IgD-negative memory B cell (primary cell): ENCODE data around the gene TPPP. TPM values are rescaled to one million over a fixed set of nuclear protein-coding genes. Genes with fewer than 3 reads are reported as not detected.
A peak's percentile ranks its signal among the peaks of the same experiment; 100 is the strongest.
"Not testable (repeated sequence)": the region's sequence is repeated elsewhere in the genome, so short reads cannot be mapped to it uniquely, and the experiment has no call there.

Source experiments
- H3K27ac Mint-ChIP-seq, 3 donors: one replicate each; pipeline ENCODE4 v1.8.0; 2020 to 2022; ENCODE audit warnings: mild to moderate bottlenecking in 3 of 3, mixed read lengths in 3 of 3, moderate library complexity in 1 of 3
- H3K27me3 Mint-ChIP-seq: one replicate; pipeline ENCODE4 v1.8.0; 2021; ENCODE audit warnings: mixed read lengths
- H3K36me3 Mint-ChIP-seq: one replicate; pipeline ENCODE4 v1.8.0; 2020; ENCODE audit warnings: mild to moderate bottlenecking, mixed read lengths
- H3K4me1 Mint-ChIP-seq, 3 donors: one replicate each; pipeline ENCODE4 v1.8.0; 2020 to 2022; ENCODE audit warnings: mixed read lengths in 3 of 3, mild to moderate bottlenecking in 1 of 3
- H3K4me3 Mint-ChIP-seq, 4 donors: one replicate each; pipeline ENCODE4 v1.8.0; 2020 to 2022; ENCODE audit warnings: mild to moderate bottlenecking in 4 of 4, mixed read lengths in 4 of 4, moderate library complexity in 3 of 4
- H3K9me3 Mint-ChIP-seq, 3 donors: one replicate each; pipeline ENCODE4 v1.8.0; 2020 to 2021; ENCODE audit warnings: mixed read lengths in 3 of 3, mild to moderate bottlenecking in 1 of 3
- polyA plus RNA-seq: library from polyadenylated mRNA; unstranded; fragments of 300-500 nt; fragmentation: Illumina TruSeq; gene quantifications from one replicate; pipeline ENCODE4 v1.2.3, GENCODE V29; 2021

Gene TPPP
- not detected for polyA plus RNA-seq

- H3K9me3 Mint-ChIP-seq, H3K36me3 Mint-ChIP-seq, H3K27ac Mint-ChIP-seq, H3K27me3 Mint-ChIP-seq, H3K4me1 Mint-ChIP-seq: not testable (repeated sequence)
- peak within 1 kb of the TSS in 2 of 4 donors; percentile 57 to 76 for H3K4me3 Mint-ChIP-seq
These were observed at the start of gene TPPP for GRCh38 chr5:693271-694041. TSS of gene TPPP (minus strand) at chr5:693352. CDS start at chr5:678060, 15,292 bp downstream.

DNA sequence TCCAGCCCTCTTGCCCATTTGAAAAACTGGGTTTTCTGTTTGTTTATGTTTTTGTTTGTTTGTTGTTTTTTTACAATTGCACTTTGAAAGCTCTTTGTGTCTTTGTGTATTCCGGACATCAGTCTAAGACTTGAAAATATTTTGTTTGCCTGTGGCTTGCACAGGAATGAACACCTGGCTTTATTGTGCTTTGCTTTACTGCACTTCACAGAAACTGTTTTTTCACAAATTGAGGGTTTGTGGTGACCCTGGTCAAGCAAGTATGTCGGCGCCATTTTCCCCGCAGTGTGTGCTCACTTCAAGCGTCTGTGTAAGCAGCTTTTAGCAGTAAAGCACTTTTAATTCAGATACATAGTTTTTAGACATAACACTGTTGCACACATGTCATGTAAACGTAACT is 49.1 kb upstream of the TPPP start:
- not testable (repeated sequence) for H3K27me3 Mint-ChIP-seq, H3K9me3 Mint-ChIP-seq, H3K4me3 Mint-ChIP-seq, H3K27ac Mint-ChIP-seq, H3K36me3 Mint-ChIP-seq, H3K4me1 Mint-ChIP-seq

DNA sequence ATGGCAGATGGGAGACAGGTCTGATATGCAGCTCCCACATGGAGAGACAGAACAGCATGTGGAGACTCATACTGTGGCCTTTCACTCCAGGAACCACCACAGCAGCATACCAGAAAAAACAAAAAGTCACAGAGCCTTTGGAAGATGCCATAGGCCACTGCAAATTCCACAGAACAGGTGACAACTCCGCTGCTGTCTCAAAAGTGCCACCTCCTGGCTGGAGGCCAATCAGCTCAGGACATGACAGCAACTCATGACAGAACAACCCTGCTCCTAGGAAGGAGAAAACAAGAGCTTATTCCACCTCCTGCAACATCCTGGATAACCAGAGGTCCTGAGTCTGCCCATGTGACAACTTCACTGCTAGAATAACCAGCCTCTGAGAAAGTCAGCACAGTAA is 41.0 kb upstream of the TPPP start:
- H3K27me3 Mint-ChIP-seq: peaks cover 13% of the 10 kb centered on the region
- H3K36me3 Mint-ChIP-seq, H3K27ac Mint-ChIP-seq, H3K4me1 Mint-ChIP-seq, H3K9me3 Mint-ChIP-seq, H3K4me3 Mint-ChIP-seq: not testable (repeated sequence)

- H3K4me3 Mint-ChIP-seq, H3K36me3 Mint-ChIP-seq, H3K9me3 Mint-ChIP-seq, H3K4me1 Mint-ChIP-seq: not testable (repeated sequence)
- peak overlapping the region in 1 of 3 donors; percentile 28 for H3K27ac Mint-ChIP-seq
- peaks cover 12% of the 10 kb centered on the region for H3K27me3 Mint-ChIP-seq
These were observed 39.8 kb upstream of the TPPP start for GRCh38 chr5:732754-733454.

- not testable (repeated sequence) for H3K4me1 Mint-ChIP-seq, H3K27ac Mint-ChIP-seq, H3K36me3 Mint-ChIP-seq, H3K4me3 Mint-ChIP-seq, H3K9me3 Mint-ChIP-seq
- H3K27me3 Mint-ChIP-seq: peaks cover 12% of the 10 kb centered on the region
These were observed 36.1 kb upstream of the TPPP start for GRCh38 chr5:729225-729624.

DNA sequence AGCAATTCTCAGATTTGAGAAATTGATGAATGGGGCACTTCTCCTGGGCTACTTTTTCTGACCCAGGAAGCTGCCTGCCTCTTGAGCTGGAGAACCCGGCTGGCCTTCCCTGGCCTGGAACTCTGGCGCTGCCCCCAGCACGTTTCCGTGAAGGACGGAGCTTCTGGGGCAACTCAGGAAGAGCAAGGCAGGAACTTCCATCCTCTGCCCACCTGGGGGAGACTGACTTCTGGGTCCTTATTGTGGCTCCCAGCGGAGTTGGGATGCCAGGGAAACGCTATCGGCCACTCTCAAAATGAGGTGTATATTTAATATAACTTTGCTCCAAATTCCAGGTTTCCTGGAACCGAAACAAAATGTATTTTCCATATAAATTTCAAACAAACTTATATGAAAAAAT is 33.9 kb upstream of the TPPP start:
- not testable (repeated sequence) for H3K36me3 Mint-ChIP-seq, H3K4me1 Mint-ChIP-seq, H3K4me3 Mint-ChIP-seq, H3K27me3 Mint-ChIP-seq, H3K9me3 Mint-ChIP-seq, H3K27ac Mint-ChIP-seq

GRCh38 chr5:723865-724264 is 30.7 kb upstream of the TPPP start:
- not testable (repeated sequence) for H3K36me3 Mint-ChIP-seq, H3K4me3 Mint-ChIP-seq, H3K27ac Mint-ChIP-seq, H3K4me1 Mint-ChIP-seq, H3K27me3 Mint-ChIP-seq
- peaks cover 3 to 18% (median 7%) of the 10 kb centered on the region in 3 donors for H3K9me3 Mint-ChIP-seq

GRCh38 chr5:723309-723708 is 30.2 kb upstream of the TPPP start:
- H3K27ac Mint-ChIP-seq, H3K4me3 Mint-ChIP-seq, H3K4me1 Mint-ChIP-seq, H3K27me3 Mint-ChIP-seq, H3K36me3 Mint-ChIP-seq: not testable (repeated sequence)
- peaks cover 3 to 22% (median 11%) of the 10 kb centered on the region in 3 donors for H3K9me3 Mint-ChIP-seq

DNA sequence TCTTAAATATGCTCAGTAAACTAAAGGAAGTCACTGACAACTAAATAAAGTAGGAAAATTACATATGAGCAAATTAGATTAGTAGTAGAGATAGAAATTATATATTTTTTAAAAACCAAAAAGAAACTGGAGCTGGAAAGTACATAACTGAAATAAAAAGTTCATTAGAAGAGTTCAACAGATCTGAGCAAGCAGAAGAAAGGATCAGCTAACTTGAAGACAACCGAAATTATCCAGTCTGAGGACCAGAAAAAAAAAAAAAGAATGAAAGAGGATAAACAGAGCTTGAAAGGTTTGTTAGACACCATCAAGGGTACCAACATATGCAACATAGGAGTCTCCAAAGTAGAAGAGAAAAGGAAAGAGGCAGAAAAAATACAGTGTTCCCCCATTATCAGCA is 26.2 kb upstream of the TPPP start:
- H3K27ac Mint-ChIP-seq, H3K36me3 Mint-ChIP-seq, H3K4me3 Mint-ChIP-seq: not testable (repeated sequence)

GRCh38 chr5:717143-717542 is 24.0 kb upstream of the TPPP start:
- Mint-ChIP-seq H3K27me3 (peaks cover 9% of the 10 kb centered on the region), H3K27ac (no peak overlapping the region), H3K36me3 (no peaks in the 10 kb centered on the region), H3K9me3 (peaks cover 3 to 25% (median 15%) of the 10 kb centered on the region in 3 donors), H3K4me3 (no peak overlapping the region), H3K4me1 (peaks cover 0 to 2% (median 0%) of the 10 kb centered on the region in 3 donors)

More for the DNA sequence above, 26.2 kb upstream of the TPPP start:
- H3K9me3 Mint-ChIP-seq: peaks cover 3 to 25% (median 15%) of the 10 kb centered on the region in 3 donors
- not testable (repeated sequence) for H3K4me1 Mint-ChIP-seq, H3K27me3 Mint-ChIP-seq

GRCh38 chr5:716740-717139 is 23.6 kb upstream of the TPPP start:
- not testable (repeated sequence) for H3K4me1 Mint-ChIP-seq, H3K36me3 Mint-ChIP-seq, H3K27me3 Mint-ChIP-seq, H3K27ac Mint-ChIP-seq, H3K4me3 Mint-ChIP-seq
- H3K9me3 Mint-ChIP-seq: peaks cover 3 to 25% (median 15%) of the 10 kb centered on the region in 3 donors

- H3K4me1 Mint-ChIP-seq, H3K27me3 Mint-ChIP-seq, H3K4me3 Mint-ChIP-seq, H3K36me3 Mint-ChIP-seq, H3K27ac Mint-ChIP-seq: not testable (repeated sequence)
- H3K9me3 Mint-ChIP-seq: peaks cover 2 to 24% (median 15%) of the 10 kb centered on the region in 3 donors
These were observed 22.5 kb upstream of the TPPP start for GRCh38 chr5:715636-716035.

- H3K36me3 Mint-ChIP-seq, H3K27me3 Mint-ChIP-seq, H3K27ac Mint-ChIP-seq, H3K4me1 Mint-ChIP-seq, H3K4me3 Mint-ChIP-seq: not testable (repeated sequence)
- H3K9me3 Mint-ChIP-seq: peaks cover 0 to 17% (median 14%) of the 10 kb centered on the region in 3 donors
These were observed 21.3 kb upstream of the TPPP start for GRCh38 chr5:714215-715118.

DNA sequence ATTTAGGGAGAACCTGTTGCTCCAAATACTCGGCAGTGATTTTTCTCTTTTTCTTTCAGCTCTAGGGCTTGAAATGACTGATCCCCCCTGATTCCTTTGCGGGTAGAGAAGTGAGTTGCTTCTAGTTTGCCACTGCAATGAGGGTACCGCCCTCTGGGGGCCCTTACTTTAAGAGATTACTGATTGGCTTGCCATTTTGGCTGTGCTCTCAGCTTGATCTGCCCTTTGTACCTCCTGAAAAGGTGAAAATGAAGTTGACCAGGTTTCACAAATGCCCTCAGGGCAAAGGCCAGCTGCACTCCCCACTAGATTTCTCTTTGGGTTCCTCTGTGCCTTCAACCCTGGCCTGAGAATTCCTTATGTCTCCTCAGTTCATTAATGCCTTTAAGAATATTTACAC is 20.5 kb upstream of the TPPP start:
- H3K27ac Mint-ChIP-seq, H3K36me3 Mint-ChIP-seq, H3K4me3 Mint-ChIP-seq, H3K27me3 Mint-ChIP-seq, H3K4me1 Mint-ChIP-seq: not testable (repeated sequence)
- H3K9me3 Mint-ChIP-seq: peaks cover 0 to 11% (median 10%) of the 10 kb centered on the region in 3 donors

- H3K27ac Mint-ChIP-seq, H3K36me3 Mint-ChIP-seq, H3K4me3 Mint-ChIP-seq, H3K27me3 Mint-ChIP-seq, H3K9me3 Mint-ChIP-seq, H3K4me1 Mint-ChIP-seq: not testable (repeated sequence)
These were observed 15.8 kb upstream of the TPPP start for GRCh38 chr5:708848-709517.
